HG03095 (cell line): ENCODE measurements around the gene KDM4B.
"Not testable (repeated sequence)": the region's sequence is repeated elsewhere in the genome, so short reads cannot be mapped to it uniquely, and the experiment has no call there.

Experiments used
- ATAC-seq: cut with Tn5 transposase; IDR thresholded peaks from one replicate; pipeline ENCODE4 v1.9.1; 2021; ENCODE audit warnings: moderate library complexity; ENCODE audit not compliant: unreplicated experiment

KDM4B gene

DNA sequence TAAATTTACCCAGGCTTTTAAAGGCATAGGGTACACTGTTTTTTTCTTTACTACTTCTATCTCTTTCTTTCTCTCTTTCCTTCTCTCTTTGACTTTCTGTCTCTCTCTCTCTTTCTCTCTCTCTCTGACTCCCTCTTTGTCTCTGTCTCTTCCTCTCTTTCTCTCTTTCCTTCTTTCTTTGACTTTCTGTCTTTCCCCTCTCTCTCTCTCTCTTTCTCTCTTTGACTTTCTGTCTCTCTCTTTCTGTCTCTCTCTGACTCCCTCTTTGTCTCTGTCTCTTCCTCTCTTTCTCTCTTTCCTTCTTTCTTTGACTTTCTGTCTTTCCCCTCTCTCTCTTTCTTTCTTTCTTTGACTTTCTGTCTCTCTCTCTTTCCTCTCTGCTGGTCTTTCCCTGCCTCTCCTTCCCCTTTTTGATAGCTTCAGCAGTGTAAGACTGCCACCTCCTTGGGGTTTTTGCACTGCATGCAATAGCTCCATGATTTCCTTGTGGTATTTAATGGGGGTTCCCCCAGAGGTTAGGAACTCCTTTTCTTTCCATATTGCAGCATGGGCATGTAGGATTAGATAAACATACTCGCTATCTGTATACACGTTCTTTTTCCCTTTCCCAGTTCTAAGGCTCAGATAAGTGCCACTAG lies 191.4 kb downstream of the KDM4B start:
- ATAC-seq: not testable (repeated sequence)

- not testable (repeated sequence) for ATAC-seq
These were observed 196.2 kb downstream of the KDM4B start for GRCh38 chr19:5164845-5165696.

- ATAC-seq: no peak
These were observed 196.7 kb downstream of the KDM4B start for GRCh38 chr19:5165697-5166019.

DNA sequence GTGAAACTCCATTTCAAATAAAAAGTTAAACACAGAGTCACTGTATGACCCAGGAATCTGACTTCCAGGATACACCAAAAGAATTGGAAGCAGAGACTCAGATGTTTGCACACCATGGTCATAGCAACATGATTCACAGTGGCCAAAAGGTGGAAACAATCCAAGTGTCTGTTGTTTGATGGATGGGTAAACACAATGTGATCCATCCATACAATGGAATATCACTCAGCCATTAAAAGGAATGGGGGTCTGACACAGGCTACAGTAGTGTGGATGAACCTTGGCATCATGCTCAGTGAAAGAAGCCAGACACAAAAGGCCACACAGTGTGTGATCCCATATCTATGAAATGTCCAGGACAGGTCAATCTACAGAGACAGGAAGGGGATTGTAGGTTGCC lies 197.3 kb downstream of the KDM4B start:
- ATAC-seq: no peak

DNA sequence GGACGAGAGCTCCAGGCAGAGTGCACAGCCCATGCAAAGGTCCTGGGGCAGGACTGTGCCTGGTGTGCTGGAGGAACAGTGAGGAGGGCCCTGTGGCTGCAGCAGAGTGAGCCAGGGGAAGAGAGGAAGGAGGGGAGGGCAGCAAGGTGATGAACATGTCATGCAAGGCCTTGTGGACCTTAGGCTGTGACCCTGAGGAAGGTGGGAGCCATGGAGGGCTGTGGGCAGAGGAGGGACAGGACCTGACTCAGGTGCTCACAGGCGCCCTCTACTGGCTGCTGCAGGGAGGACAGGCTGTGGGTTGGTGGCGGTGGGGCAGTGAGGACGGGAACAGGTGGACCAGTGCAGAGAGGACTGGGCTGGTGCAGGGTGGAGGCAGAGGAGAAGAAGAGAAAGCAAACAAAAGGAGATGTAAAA lies 201.4 kb downstream of the KDM4B start:
- no peak for ATAC-seq

DNA sequence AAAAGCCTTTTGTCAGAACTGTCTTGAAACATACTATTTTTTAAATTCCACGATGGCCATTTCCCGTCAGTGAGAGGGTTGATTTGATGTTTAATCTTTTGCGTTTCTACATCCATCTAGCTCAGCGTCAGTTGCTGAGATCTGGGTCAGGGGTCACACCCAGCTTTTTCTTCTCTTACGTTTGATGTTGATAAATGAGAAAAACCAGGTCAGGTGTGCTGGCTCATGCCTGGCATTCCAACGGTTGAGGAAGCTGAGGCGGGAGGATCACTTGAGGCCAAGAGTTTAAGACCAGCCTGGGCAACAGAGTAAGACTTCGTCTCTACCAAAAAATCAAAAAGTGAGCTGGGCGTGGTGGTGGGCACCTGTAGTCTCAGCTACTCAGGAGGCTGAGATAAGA lies 202.8 kb downstream of the KDM4B start:
- ATAC-seq: no peak

- no peak for ATAC-seq
These were observed 204.1 kb downstream of the KDM4B start for GRCh38 chr19:5172859-5173630.

- ATAC-seq: no peak
These were observed 205.1 kb downstream of the KDM4B start for GRCh38 chr19:5173993-5174392.

DNA sequence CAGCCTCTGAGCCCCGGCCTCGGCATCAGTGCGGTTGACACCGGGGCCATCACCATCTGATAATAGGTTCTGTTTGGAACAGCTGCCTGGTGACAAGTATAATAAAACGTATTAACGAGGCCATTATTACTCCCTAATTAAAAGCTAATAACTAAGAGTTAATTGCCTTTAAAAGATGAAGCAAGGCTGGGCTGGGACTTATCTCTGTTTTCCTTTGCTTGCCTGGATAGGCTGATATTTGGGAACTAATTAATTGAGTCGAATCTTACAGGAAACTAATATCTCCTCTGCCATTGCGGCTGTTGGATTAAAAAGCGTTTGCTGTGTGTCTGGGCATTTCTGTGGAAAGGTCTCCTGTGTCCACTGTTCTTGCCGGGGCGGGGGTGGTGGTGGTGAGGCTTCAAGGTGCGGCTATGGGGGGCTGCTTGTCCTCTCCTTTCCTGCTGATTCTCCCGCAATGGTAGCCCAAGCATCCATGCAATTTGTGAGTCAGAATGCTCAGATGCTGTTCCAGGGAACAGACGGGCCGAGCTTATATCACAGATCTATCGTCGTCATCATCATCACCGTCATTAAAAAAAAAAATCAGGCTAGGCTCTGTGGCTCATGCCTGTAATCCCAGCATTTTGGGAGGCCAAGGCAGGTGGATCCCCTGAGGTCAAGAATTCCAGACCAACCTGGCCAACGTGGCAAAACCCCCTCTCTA lies 209.0 kb downstream of the KDM4B start:
- no peak for ATAC-seq

- no peak for ATAC-seq
These were observed 209.9 kb downstream of the KDM4B start for GRCh38 chr19:5178841-5179240.

GRCh38 chr19:5179256-5179655 lies 210.3 kb downstream of the KDM4B start:
- no peak for ATAC-seq

DNA sequence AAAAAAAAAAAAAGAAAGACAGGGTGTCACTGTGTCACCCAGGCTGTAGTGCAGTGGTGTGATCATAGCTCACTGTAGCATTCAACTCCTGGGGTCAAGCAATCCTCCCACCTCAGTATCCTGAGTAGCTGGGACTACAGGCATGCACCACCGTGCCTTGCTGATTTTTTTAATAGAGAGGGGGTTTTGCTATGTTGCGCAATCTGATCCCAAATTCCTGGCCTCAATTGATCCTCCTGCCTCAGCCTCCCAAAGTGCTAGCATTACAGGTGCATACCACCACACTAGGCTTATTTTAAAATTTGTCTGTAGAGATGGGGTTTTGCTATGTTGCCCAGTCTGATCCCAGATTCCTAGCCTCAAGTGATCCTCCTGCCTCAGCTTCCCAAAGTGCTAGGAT lies 212.4 kb downstream of the KDM4B start:
- ATAC-seq: no peak

DNA sequence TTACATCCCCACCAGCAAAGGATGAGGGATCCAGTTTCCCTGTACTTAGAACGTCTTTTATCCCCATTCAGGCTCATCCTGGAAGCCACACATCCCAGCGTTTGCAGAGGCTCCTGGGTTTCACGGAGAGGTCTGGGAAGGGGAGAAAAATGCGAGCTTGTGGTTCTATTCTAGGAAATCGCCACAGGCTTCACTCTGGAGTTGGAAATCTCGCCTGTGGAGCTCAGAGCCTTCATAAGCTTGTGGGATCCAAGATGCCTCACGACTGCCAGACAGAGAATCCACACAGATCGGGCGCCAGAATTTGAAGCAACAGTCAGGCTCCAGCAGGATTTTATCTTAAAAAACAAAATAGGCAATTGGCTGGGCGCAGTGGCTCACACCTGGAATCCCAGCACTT lies 213.8 kb downstream of the KDM4B start:
- no peak for ATAC-seq

- ATAC-seq: no peak
These were observed 214.7 kb downstream of the KDM4B start for GRCh38 chr19:5183616-5184015.

DNA sequence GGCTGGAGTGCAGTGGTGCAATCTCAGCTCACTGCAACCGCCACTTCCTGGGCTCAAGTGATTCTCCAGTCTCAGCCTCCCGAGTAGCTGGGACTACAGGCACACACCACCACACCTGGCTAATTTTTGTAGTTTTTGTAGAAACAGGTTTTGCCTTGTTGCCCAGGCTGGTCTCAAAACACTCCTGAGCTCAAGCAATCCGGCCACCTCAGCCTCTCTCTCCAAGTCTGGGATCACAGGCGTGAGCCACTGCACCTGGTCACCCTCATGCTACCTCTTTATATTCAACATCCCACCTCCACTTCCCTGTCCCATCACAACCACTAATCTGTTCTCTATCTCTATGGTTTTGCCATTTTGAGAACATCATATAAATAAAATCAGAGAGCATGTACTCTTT lies 216.0 kb downstream of the KDM4B start:
- ATAC-seq: no peak

GRCh38 chr19:5186293-5187050 lies 217.6 kb downstream of the KDM4B start:
- ATAC-seq: no peak

GRCh38 chr19:5188548-5189317 lies 219.8 kb downstream of the KDM4B start:
- ATAC-seq: no peak

GRCh38 chr19:5189318-5189607 lies 220.3 kb downstream of the KDM4B start:
- ATAC-seq: no peak

GRCh38 chr19:5191091-5191490 lies 222.2 kb downstream of the KDM4B start:
- ATAC-seq: no peak

DNA sequence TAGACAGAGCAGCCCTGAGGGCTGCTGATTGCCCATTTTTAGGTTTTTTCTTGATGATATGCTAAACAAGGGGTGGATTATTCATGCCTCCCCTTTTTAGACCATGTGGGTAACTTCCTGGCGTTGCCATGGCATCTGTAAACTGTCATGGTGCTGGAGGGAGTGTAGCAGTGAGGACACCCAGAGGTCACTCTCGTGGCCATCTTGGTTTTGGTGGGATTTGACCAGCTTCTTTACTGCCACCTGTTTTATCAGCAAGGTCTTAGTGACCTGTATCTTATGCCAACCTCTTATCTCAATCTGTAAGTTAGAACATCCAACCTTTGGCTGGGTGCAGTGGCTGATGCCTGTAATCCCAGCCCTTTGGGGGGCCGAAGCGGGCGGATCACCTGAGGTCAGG lies 223.7 kb downstream of the KDM4B start:
- no peak for ATAC-seq
